HepG2 (cell line): ENCODE results near the gene CYB5A. TPM values are rescaled to one million over a fixed set of nuclear protein-coding genes. Genes with fewer than 3 reads are reported as not detected.
A peak's percentile ranks its signal among the peaks of the same experiment; 100 is the strongest.

Experiments used
- AKAP8 ChIP-seq: sonication (generic); formaldehyde crosslinking; IDR thresholded peaks from 2 replicates; pipeline ENCODE4 v1.5.1; 2020; ENCODE audit warnings: mild to moderate bottlenecking, missing genetic modification reagents
- ARHGAP35 ChIP-seq: sonication (generic); formaldehyde crosslinking; IDR thresholded peaks from 2 replicates; pipeline ENCODE4 v1.9.0; 2022; ENCODE audit warnings: mild to moderate bottlenecking, inconsistent platforms, moderate library complexity, missing genetic modification reagents, borderline replicate concordance
- EZH2 ChIP-seq: conservative IDR thresholded peaks from 2 replicates; pipeline ENCODE4 v1.6.1; 2012; ENCODE audit warnings: mild to moderate bottlenecking, low read depth, low read length, moderate library complexity
- GATAD1 ChIP-seq: IDR thresholded peaks from 2 replicates; pipeline ENCODE4 v1.6.1; 2016; ENCODE audit warnings: missing genetic modification reagents, missing compliant biosample characterization
- MZF1 ChIP-seq: sonication (generic); formaldehyde crosslinking; IDR thresholded peaks from 2 replicates; pipeline ENCODE4 v1.8.1; 2023; ENCODE audit warnings: mild to moderate bottlenecking, missing genetic modification reagents, borderline replicate concordance
- REPIN1 ChIP-seq: sonication (generic); formaldehyde crosslinking; IDR thresholded peaks from 2 replicates; pipeline ENCODE4 v1.8.0; 2022; ENCODE audit warnings: missing genetic modification reagents, low read depth, mild to moderate bottlenecking, borderline replicate concordance
- SAP130 ChIP-seq: IDR thresholded peaks from 2 replicates; pipeline ENCODE4 v1.6.1; 2016; ENCODE audit warnings: low read depth
- SIX1 ChIP-seq: sonication (generic); formaldehyde crosslinking; IDR thresholded peaks from 2 replicates; pipeline ENCODE4 v1.4.0; 2020; ENCODE audit warnings: missing genetic modification reagents, borderline replicate concordance
- ZKSCAN1 ChIP-seq: fragments of 150-350 bp; IDR thresholded peaks from 2 replicates; pipeline ENCODE4 v1.6.1; 2014; ENCODE audit warnings: low read length
- ZNF264 ChIP-seq: sonication (generic); formaldehyde crosslinking; IDR thresholded peaks from 2 replicates; pipeline ENCODE4 v1.4.0; 2020; ENCODE audit warnings: missing genetic modification reagents
- ZNF577 ChIP-seq: sonication (generic); formaldehyde crosslinking; IDR thresholded peaks from 2 replicates; pipeline ENCODE4 v1.4.0; 2020; ENCODE audit warnings: mild to moderate bottlenecking, low read depth, missing genetic modification reagents, borderline replicate concordance
- ZNF615 ChIP-seq: sonication (generic); formaldehyde crosslinking; IDR thresholded peaks from 2 replicates; pipeline ENCODE4 v1.5.0; 2020; ENCODE audit warnings: mild to moderate bottlenecking, missing genetic modification reagents, borderline replicate concordance
- ZNF839 ChIP-seq: sonication (generic); formaldehyde crosslinking; IDR thresholded peaks from 2 replicates; pipeline ENCODE4 v1.4.0; 2020; ENCODE audit warnings: missing genetic modification reagents, mild to moderate bottlenecking, borderline replicate concordance
- polyA plus RNA-seq, 8 experiments: library from polyadenylated mRNA; depleted of rRNA in 3 of 8; stranded (reverse) in 7 of 8; unstranded in 1 of 8; fragments of >200 nt; fragmentation: Illumina TruSeq in 4 of 8; extraction: Trizol in 4 of 8; gene quantifications; 2 replicates each; pipeline versions ENCODE4 v1.2.1 to v1.2.3, GENCODE V29; 2011 to 2016; ENCODE audit warnings: low read depth in 4 of 8, missing spikeins in 1 of 8, mixed read lengths in 1 of 8; ENCODE audit not compliant: insufficient read depth in 1 of 8
- total RNA-seq, 5 experiments: library from RNA; depleted of rRNA; stranded (reverse); fragments of >200 nt; fragmentation: Illumina TruSeq; extraction: Trizol; gene quantifications; 2 replicates each; pipeline ENCODE4 v1.2.3, GENCODE V29; 2016; ENCODE audit warnings: low read depth in 1 of 5
- TF ChIP-seq, protein P1 (sequence below): IDR thresholded peaks from 2 replicates; pipeline ENCODE4 v1.6.1; 2016; ENCODE audit warnings: missing genetic modification reagents, missing compliant biosample characterization
- TF ChIP-seq, protein P2 (sequence below): sonication (generic); formaldehyde crosslinking; IDR thresholded peaks from 2 replicates; pipeline ENCODE4 v1.4.0; 2020; ENCODE audit warnings: missing genetic modification reagents
- TF ChIP-seq, protein P3 (sequence below): sonication (generic); formaldehyde crosslinking; IDR thresholded peaks from 2 replicates; pipeline ENCODE4 v1.4.0; 2020; ENCODE audit warnings: missing genetic modification reagents, mild to moderate bottlenecking, borderline replicate concordance
- TF ChIP-seq, protein P4 (sequence below): sonication (generic); formaldehyde crosslinking; IDR thresholded peaks from 2 replicates; pipeline ENCODE4 v1.4.0; 2020; ENCODE audit warnings: missing genetic modification reagents, low read depth, mild to moderate bottlenecking, borderline replicate concordance
- TF ChIP-seq, protein P5 (sequence below): IDR thresholded peaks from 2 replicates; pipeline ENCODE4 v1.4.0; 2020; ENCODE audit warnings: mild to moderate bottlenecking, missing genetic modification reagents

Gene CYB5A
- total and polyA plus RNA-seq, 2 of the 13 experiments (the other 11 are each of a cell fraction or from before 2014, with no cell fraction given): 215 to 356 TPM

DNA sequence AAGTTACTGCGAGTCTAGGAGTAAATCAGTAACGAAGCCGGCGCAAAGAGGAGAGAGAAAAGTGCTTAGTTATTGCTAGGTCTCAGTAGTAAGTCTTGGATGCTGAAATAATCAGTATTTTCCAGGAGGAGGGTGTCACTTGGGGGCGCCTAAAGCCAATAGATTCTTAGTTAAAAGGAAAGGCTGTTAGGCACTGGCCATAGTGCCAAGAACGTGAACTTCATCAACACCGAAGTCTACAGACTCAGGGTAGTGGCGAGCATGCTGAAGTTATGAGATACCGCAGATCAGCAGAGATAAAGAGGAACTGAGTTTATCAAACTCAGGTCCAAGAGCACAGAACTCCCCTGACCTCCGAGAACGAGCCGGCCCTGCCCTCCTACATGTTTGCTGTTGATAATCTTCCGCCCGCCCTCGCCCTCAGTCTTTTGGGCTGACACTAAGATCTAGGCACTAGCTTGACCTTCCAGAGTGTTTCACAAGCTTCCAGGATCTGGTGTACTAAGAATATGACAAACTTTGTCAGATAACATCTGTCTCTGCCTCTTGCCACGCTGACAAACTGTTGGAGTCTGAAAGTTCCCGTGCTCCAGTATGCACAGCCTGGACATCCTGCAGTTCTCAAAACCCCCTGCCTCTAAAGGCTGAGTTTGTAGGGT is 49.2 kb downstream of the CYB5A start (continued):
- TF ChIP-seq ZNF839 (CRISPR knock-in tag): no peak
- no peak; the same call in 1 of the 2 replicates for TF ChIP-seq SAP130 (CRISPR knock-in tag)
- TF ChIP-seq, protein P1, sequence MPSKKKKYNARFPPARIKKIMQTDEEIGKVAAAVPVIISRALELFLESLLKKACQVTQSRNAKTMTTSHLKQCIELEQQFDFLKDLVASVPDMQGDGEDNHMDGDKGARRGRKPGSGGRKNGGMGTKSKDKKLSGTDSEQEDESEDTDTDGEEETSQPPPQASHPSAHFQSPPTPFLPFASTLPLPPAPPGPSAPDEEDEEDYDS (CRISPR knock-in tag): no peak
- no peak for TF ChIP-seq SIX1 (CRISPR knock-in tag)
- no peak for TF ChIP-seq ZNF264 (CRISPR knock-in tag)
- no peak for TF ChIP-seq ARHGAP35 (CRISPR knock-in tag)
- no peak for TF ChIP-seq MZF1 (CRISPR knock-in tag)
- no peak for TF ChIP-seq EZH2
- TF ChIP-seq ZNF615 (CRISPR knock-in tag): no peak
- TF ChIP-seq, protein P2, sequence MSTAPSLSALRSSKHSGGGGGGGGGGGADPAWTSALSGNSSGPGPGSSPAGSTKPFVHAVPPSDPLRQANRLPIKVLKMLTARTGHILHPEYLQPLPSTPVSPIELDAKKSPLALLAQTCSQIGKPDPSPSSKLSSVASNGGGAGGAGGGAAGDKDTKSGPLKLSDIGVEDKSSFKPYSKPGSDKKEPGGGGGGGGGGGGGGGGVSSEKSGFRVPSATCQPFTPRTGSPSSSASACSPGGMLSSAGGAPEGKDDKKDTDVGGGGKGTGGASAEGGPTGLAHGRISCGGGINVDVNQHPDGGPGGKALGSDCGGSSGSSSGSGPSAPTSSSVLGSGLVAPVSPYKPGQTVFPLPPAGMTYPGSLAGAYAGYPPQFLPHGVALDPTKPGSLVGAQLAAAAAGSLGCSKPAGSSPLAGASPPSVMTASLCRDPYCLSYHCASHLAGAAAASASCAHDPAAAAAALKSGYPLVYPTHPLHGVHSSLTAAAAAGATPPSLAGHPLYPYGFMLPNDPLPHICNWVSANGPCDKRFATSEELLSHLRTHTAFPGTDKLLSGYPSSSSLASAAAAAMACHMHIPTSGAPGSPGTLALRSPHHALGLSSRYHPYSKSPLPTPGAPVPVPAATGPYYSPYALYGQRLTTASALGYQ: no peak
- TF ChIP-seq, protein P3, sequence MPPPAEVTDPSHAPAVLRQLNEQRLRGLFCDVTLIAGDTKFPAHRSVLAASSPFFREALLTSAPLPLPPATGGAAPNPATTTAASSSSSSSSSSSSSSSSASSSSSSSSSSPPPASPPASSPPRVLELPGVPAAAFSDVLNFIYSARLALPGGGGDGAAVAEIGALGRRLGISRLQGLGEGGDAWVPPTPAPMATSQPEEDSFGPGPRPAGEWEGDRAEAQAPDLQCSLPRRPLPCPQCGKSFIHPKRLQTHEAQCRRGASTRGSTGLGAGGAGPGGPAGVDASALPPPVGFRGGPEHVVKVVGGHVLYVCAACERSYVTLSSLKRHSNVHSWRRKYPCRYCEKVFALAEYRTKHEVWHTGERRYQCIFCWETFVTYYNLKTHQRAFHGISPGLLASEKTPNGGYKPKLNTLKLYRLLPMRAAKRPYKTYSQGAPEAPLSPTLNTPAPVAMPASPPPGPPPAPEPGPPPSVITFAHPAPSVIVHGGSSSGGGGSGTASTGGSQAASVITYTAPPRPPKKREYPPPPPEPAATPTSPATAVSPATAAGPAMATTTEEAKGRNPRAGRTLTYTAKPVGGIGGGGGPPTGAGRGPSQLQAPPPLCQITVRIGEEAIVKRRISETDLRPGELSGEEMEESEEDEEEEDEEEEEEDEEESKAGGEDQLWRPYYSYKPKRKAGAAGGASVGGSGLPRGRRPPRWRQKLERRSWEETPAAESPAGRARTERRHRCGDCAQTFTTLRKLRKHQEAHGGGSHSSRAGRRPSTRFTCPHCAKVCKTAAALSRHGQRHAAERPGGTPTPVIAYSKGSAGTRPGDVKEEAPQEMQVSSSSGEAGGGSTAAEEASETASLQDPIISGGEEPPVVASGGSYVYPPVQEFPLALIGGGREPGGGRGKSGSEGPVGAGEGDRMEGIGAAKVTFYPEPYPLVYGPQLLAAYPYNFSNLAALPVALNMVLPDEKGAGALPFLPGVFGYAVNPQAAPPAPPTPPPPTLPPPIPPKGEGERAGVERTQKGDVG: no peak
- TF ChIP-seq, protein P4, sequence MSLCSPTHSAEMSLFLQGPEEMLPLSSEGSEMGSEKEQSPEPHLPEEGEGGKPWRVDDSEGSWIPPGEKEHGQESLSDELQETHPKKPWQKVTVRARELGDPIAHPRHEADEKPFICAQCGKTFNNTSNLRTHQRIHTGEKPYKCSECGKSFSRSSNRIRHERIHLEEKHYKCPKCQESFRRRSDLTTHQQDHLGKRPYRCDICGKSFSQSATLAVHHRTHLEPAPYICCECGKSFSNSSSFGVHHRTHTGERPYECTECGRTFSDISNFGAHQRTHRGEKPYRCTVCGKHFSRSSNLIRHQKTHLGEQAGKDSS (CRISPR knock-in tag): 0 out of 2 replicates have a peak, but pooled peaks have one; percentile 18
- TF ChIP-seq GATAD1: no peak
- TF ChIP-seq ZNF577: no peak
- TF ChIP-seq, protein P5, sequence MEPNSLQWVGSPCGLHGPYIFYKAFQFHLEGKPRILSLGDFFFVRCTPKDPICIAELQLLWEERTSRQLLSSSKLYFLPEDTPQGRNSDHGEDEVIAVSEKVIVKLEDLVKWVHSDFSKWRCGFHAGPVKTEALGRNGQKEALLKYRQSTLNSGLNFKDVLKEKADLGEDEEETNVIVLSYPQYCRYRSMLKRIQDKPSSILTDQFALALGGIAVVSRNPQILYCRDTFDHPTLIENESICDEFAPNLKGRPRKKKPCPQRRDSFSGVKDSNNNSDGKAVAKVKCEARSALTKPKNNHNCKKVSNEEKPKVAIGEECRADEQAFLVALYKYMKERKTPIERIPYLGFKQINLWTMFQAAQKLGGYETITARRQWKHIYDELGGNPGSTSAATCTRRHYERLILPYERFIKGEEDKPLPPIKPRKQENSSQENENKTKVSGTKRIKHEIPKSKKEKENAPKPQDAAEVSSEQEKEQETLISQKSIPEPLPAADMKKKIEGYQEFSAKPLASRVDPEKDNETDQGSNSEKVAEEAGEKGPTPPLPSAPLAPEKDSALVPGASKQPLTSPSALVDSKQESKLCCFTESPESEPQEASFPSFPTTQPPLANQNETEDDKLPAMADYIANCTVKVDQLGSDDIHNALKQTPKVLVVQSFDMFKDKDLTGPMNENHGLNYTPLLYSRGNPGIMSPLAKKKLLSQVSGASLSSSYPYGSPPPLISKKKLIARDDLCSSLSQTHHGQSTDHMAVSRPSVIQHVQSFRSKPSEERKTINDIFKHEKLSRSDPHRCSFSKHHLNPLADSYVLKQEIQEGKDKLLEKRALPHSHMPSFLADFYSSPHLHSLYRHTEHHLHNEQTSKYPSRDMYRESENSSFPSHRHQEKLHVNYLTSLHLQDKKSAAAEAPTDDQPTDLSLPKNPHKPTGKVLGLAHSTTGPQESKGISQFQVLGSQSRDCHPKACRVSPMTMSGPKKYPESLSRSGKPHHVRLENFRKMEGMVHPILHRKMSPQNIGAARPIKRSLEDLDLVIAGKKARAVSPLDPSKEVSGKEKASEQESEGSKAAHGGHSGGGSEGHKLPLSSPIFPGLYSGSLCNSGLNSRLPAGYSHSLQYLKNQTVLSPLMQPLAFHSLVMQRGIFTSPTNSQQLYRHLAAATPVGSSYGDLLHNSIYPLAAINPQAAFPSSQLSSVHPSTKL: no peak
- TF ChIP-seq ZKSCAN1: no peak
- no peak for TF ChIP-seq REPIN1 (CRISPR knock-in tag)
- TF ChIP-seq AKAP8 (CRISPR knock-in tag): no peak
